Fibroblast of the aortic adventitia (primary cell): Measurements from ENCODE around the gene PIP4K2B. TPM values are rescaled to one million over a fixed set of nuclear protein-coding genes. Genes with fewer than 3 reads are reported as not detected.

Experiments
- DNase-seq: peaks from one replicate; pipeline ENCODE4 v3.0.0-alpha.2; 2010; ENCODE audit warnings: low read depth
- H3K4me3 ChIP-seq: 2 replicates; pipeline ENCODE4 v1.5.1; 2011; ENCODE audit warnings: low read depth, mild to moderate bottlenecking, control low read depth, low read length, moderate library complexity
- CTCF ChIP-seq: IDR thresholded peaks from 2 replicates; pipeline ENCODE4 v1.5.1; 2011; ENCODE audit warnings: mild to moderate bottlenecking, low read length, control low read depth, inconsistent platforms; ENCODE audit not compliant: insufficient read depth
- small RNA-seq: library from RNA; depleted of rRNA; stranded (forward); fragments of <200 nt; gene quantifications from one replicate; pipeline ENCODE3, GENCODE V24; 2012
- total RNA-seq: library from RNA; depleted of rRNA; stranded (reverse); fragments of >200 nt; gene quantifications from 2 replicates; pipeline ENCODE4 v1.2.3, GENCODE V29; 2012; ENCODE audit warnings: low replicate concordance

The PIP4K2B gene
- total RNA-seq, 1 donor = 56.8 TPM

GRCh38 chr17:38719943-38720641, 79.3 kb downstream of the PIP4K2B start:
- no peak for DNase-seq
- TF ChIP-seq CTCF = no peak
- no peak overlapping the region for H3K4me3 ChIP-seq

GRCh38 chr17:38719289-38719942, 79.9 kb downstream of the PIP4K2B start:
- TF ChIP-seq CTCF = no peak

GRCh38 chr17:38717139-38717745, 82.1 kb downstream of the PIP4K2B start:
- DNase-seq = no peak
- TF ChIP-seq CTCF = no peak
- H3K4me3 ChIP-seq = no peak overlapping the region

More at GRCh38 chr17:38719289-38719942, 79.9 kb downstream of the PIP4K2B start:
- H3K4me3 ChIP-seq = no peak overlapping the region
- no peak for DNase-seq

- DNase-seq = no peak
- no peak overlapping the region for H3K4me3 ChIP-seq
- TF ChIP-seq CTCF = no peak
Observed at GRCh38 chr17:38716368-38717005, 82.9 kb downstream of the PIP4K2B start.

Small RNA genes within 50 kb of the gene (small RNA-seq; reads per million reads assigned to genes)
- gene MIR4726 = not detected
- not detected for gene MIR4727
- gene RNA5SP440 = 0.25 reads per million
- gene RNU6-866P = not detected

Other genes with a start within 250 kb of the PIP4K2B start
- not detected in 2 replicates for gene SRCIN1, start 193.6 kb downstream of the PIP4K2B start, total RNA-seq
- gene EPOP, start 124.6 kb downstream of the PIP4K2B start, total RNA-seq = 0.99 and 5.0 TPM in 2 replicates
- gene MLLT6, start 94.3 kb downstream of the PIP4K2B start, total RNA-seq = 19.1 and 38.7 TPM in 2 replicates
- gene CISD3, start 69.2 kb downstream of the PIP4K2B start, total RNA-seq = 3.4 and 6.5 TPM in 2 replicates
- 2.9 and 4.8 TPM in 2 replicates for gene PCGF2, start 51.2 kb downstream of the PIP4K2B start, total RNA-seq
- 78.7 and 293 TPM in 2 replicates for gene PSMB3, start 46.8 kb downstream of the PIP4K2B start, total RNA-seq
- 10.4 and 27.8 TPM in 2 replicates for gene CWC25, start 25.8 kb upstream of the PIP4K2B start, total RNA-seq
- 638 and 2,401 TPM in 2 replicates for gene RPL23, start 54.2 kb upstream of the PIP4K2B start, total RNA-seq
- 65.6 and 174 TPM in 2 replicates for gene LASP1, start 70.5 kb upstream of the PIP4K2B start, total RNA-seq
- gene FBXO47, start 167.8 kb upstream of the PIP4K2B start, total RNA-seq = under 0.01 TPM in 1 of 2 replicates, not detected in the other